ENCODE data around the gene KMT2C.
"Not testable (repeated sequence)": the region's sequence is repeated elsewhere in the genome, so short reads cannot be mapped to it uniquely, and the experiment has no call there.

KMT2C gene

GRCh38 chr7:152441168-152441567 lies 5.4 kb upstream of the KMT2C start:
- not testable (repeated sequence) for DNase-seq

- DNase-seq, result not testable (repeated sequence)
Measured at GRCh38 chr7:152438017-152438416, 2.2 kb upstream of the KMT2C start.

DNA sequence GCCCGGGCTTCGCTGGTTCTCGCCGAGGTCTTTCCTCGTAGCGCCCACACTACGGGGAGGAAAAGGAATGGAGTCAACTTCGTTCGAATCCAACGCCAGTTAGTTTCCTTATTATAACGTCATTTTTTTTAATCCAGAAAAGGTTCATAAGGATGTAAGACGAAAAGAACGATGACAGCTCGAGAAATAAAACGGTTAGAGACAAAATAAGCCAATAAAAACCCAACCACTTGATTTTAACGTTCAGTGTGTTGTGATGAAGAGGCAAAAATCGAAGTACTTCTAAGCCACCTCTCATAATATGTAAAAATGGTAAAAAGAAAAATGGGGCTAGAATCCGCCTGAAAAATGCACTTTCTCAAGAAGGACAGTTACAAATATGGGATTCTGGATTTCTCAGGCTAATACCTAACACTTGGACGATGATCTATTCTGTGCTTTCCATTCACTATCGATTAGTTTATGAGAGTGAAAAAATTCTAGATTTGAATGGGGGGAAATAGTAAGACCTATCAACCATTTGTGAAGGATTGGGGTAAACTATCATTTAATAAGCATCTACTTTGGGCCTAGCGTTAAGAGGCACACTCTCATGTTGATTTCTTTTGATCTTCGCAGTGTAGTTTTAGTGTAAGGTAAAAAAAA lies 1.2 kb upstream of the KMT2C start:
- not testable (repeated sequence) for DNase-seq

- peak; percentile 80 for DNase-seq
Measured at GRCh38 chr7:152436111-152436930, 518 bp upstream of the KMT2C start.

GRCh38 chr7:152434511-152435383 lies 1.1 kb downstream of the KMT2C start:
- DNase-seq, result not testable (repeated sequence)

DNA sequence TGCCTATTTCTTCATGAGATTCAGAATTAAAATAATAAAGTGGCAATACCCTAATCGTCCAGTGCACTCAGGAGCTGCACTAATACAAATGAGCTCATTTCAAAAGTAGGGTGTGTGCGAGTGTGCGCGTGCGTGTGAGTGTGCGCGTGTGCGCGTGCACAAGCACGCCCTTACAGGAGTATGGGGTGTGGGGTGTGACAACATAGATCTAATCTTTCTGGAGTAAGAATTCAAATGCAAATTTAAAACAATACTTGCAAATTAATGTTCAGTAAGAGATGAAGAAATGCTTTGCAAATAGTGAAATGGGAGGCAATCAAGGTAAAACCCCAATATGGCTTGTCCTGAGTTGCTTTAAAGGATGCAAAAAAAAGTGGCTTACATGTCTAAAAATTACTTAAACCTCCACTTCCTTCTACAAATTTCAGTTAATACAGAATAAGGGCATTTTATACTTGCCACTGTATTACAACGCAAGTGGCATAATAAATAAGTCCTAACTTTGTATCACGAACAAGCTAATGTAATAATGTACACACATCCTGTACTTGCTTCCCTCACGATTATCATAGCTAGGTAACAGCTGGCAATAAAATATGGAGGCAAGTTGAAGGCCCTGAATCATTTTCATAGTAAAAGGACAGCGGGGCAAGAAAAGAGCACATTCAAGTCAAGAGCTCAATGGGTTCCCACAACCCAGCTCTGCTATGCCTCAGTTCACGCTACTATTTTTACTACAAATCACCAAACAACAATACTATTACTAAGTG lies 1.9 kb downstream of the KMT2C start:
- DNase-seq, result not testable (repeated sequence)

GRCh38 chr7:152432735-152433134 lies 3.1 kb downstream of the KMT2C start:
- DNase-seq, result not testable (repeated sequence)

DNA sequence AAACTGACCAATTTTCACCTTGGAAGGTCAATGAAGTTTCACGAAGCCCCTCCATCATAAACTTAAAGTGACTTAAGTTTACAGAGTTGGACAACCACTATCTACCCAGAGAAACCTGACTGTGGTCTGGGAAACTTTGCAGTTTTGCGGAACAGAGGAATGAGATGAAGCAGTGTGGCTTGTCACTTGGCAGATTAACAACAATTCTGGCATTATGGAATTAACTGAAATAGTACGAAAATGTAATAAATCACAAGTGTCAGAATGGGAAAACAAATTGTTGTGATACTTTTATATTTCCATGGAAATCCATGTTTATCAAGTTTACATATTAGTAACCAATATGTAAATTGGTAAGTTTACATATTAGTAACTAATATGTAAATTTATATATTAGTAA lies 4.9 kb downstream of the KMT2C start:
- DNase-seq, result no peak

DNA sequence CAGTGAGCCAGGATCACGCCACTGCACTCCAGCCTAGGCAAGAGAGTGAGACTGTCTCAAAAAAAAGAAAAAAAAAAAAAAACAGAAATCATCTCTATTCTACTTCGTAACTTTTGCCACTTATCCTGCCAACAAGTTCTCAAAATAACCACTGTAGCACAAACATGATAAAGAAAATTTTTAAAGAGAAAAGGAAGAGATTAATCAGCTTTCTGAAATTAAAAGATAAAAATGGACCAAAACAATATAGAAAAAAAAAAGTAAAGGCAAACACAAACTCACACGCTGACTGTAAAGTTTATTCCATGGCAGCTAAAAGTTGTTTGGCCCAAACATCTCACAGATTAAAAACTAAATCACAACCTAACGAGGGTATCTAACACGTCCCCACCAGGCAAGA lies 5.7 kb downstream of the KMT2C start:
- DNase-seq, result not testable (repeated sequence)

DNA sequence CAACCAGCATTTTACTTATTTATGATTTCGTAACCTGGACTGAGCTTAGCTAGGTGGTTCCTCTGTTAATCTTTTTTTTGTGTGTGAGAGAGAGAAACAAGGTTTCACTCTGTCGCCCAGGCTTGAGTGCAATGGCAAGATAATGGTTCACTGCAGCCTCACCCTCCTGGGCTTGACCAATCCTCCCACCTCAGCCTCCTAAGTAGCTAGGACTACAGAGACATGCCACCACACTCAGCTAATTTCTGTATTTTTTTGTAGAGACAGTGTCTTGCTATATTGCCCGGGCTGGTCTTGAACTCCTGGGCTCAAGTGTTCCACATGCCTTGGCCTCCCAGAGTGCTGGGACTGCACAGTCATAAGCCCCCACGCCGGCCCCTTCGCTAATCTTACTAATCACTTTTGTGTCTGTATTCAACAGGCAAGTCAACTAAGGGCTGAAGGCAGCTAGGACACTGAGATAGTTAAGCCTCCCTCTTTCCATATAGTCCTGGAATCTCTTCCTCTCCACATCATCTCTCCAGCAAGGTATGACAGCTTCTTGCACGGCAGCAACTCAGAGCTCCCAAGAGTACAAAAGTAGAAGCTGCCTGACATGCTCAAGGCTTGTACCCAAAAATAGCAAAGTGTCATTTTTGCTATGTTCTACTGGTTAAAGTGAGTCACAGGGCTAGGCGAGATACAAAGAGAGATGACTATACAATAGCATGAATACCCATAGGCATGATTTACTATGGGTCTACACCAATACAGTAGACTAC lies 11.3 kb downstream of the KMT2C start:
- no peak for DNase-seq

DNA sequence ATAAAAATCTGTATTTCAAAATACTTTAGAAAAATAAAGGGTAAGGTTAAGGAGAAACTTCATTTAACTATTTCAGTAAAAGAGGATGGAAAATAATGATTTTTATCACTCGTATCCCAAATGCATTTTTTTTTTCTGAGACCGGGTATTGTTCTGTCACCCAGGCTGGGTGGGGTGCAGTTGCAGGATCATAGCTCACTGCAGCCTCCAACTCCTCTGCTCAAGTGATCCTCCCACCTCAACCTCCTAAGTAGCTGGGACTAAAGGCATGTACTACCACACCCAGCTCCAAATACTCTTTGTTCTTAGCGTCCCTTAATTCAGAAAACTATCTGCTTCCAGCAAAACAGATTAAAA lies 11.8 kb downstream of the KMT2C start:
- no peak for DNase-seq

- not testable (repeated sequence) for DNase-seq
Measured at GRCh38 chr7:152423171-152423570, 12.6 kb downstream of the KMT2C start.

- not testable (repeated sequence) for DNase-seq
Measured at GRCh38 chr7:152420950-152421349, 14.9 kb downstream of the KMT2C start.

DNA sequence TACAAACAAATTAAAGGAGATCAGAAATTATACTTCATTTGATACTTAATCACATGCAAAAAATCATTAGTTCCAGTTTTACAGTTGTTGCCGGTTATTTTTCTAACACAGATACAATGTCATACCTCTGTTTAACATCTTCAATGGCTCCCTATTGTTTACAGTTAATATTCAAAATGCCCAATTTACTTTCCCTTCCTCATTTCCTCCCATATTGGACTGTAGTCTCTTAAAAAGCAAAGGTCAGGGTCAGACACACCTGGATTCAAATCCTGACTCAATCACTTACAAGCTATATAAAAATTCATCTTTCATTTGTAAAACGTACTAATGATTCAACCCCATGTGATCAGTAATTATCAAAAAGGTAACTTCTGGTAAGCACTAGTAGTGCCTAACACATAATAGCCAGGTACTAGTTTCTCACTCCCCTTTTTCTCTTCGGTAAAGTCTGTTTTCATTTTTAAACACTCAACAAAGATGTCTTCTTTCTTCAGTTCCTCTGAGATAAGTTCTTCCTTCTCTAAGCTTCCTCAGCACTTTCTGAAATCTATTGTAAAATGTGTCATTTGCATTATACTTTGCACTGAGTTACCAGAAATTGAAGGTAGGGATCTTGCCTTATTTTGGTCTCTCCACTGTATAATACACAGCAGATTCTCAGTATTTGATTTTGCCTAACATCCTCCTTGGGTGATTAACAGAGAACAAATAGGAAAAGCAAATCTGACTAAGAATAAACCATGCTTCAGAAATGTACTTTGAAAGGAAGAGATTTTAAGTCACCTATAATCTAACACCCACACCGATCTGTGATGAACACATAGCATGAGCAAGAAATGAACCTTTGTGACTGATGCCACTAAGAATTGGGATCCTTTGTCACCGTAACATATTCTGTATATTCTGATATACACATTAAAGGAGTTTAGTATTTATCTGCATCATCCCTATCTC lies 16.1 kb downstream of the KMT2C start:
- DNase-seq, result no peak

DNA sequence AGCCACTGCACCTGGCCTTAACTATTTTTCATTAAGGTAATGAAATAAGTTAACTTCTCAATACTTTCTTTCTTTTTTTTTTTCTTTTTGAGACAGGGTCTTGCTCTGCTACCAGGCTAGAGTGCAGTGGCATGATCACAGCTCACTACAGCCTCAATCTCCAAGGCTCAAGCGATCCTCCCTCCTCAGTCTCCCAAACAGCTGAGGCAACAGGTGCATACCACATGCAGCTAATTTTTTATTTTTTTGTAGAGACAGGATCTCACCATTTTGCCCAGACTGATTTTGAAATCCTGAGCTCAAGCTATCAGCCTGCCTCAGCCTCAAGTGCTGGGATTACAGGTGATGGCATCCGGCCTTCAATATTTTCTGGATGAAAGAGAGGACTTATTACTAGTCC lies 21.0 kb downstream of the KMT2C start:
- DNase-seq, result no peak

GRCh38 chr7:152411389-152411788 lies 24.4 kb downstream of the KMT2C start:
- no peak for DNase-seq

GRCh38 chr7:152406491-152406890 lies 29.3 kb downstream of the KMT2C start:
- DNase-seq, result no peak

- not testable (repeated sequence) for DNase-seq
Measured at GRCh38 chr7:152406030-152406429, 29.8 kb downstream of the KMT2C start.

DNA sequence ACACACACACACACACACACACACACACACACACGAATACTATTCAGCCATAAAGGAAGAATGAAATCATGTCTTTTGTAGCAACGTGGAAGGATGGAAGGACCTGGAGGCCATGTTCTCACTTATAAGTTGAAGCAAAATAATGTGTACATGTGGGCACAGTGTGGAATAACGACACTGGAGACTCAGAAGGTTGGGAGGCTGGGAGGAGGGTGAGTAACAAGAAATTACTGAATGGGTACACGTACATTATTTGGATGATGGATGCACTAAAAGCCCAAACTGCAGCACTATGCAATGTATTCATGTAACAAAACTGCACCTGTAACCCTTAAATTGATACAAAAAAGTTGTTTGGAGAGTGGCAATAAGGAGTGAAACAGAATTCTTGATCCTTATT lies 32.1 kb downstream of the KMT2C start:
- DNase-seq, result no peak

GRCh38 chr7:152402384-152403250 lies 33.2 kb downstream of the KMT2C start:
- no peak for DNase-seq
